Muscle layer of colon (tissue), 2 donors: ENCODE data around the gene STX18.

Experiments used
- H3K27ac ChIP-seq: one replicate; pipeline ENCODE4 v1.7.0; 2013; ENCODE audit warnings: low read depth, mild to moderate bottlenecking, low read length, moderate library complexity
- H3K27me3 ChIP-seq, 2 donors: one replicate each; pipeline ENCODE4 v1.7.0; 2013; ENCODE audit warnings: low read length in 2 of 2, mild to moderate bottlenecking in 2 of 2; ENCODE audit not compliant: insufficient read depth in 2 of 2, control insufficient read depth in 1 of 2
- H3K36me3 ChIP-seq: one replicate; pipeline ENCODE4 v1.7.0; 2013; ENCODE audit warnings: mild to moderate bottlenecking, low read length; ENCODE audit not compliant: insufficient read depth
- H3K4me1 ChIP-seq: one replicate; pipeline ENCODE4 v1.7.0; 2013; ENCODE audit warnings: mild to moderate bottlenecking, low read length; ENCODE audit not compliant: insufficient read depth
- H3K4me3 ChIP-seq, 2 donors: one replicate each; pipeline ENCODE4 v1.7.0; 2013; ENCODE audit warnings: low read length in 2 of 2, low read depth in 1 of 2, mild to moderate bottlenecking in 1 of 2, moderate library complexity in 1 of 2
- H3K9ac ChIP-seq: one replicate; pipeline ENCODE4 v1.7.0; 2013; ENCODE audit warnings: low read length
- H3K9me3 ChIP-seq: one replicate; pipeline ENCODE4 v1.7.0; 2013; ENCODE audit warnings: mild to moderate bottlenecking, low read length
- donor health status: abdominal sarcoma.
- donor health status: Adenocarcinoma of cecum.

Gene STX18

GRCh38 chr4:4490041-4490440 lies 51.8 kb downstream of the STX18 start:
- Histone ChIP-seq H3K9me3 (no peaks in the 10 kb centered on the region), H3K27me3 (no peaks in the 10 kb centered on the region), H3K36me3 (no peaks in the 10 kb centered on the region), H3K4me3 (no peak overlapping the region), H3K27ac (no peak overlapping the region), H3K9ac (no peak overlapping the region), H3K4me1 (no peaks in the 10 kb centered on the region)

DNA sequence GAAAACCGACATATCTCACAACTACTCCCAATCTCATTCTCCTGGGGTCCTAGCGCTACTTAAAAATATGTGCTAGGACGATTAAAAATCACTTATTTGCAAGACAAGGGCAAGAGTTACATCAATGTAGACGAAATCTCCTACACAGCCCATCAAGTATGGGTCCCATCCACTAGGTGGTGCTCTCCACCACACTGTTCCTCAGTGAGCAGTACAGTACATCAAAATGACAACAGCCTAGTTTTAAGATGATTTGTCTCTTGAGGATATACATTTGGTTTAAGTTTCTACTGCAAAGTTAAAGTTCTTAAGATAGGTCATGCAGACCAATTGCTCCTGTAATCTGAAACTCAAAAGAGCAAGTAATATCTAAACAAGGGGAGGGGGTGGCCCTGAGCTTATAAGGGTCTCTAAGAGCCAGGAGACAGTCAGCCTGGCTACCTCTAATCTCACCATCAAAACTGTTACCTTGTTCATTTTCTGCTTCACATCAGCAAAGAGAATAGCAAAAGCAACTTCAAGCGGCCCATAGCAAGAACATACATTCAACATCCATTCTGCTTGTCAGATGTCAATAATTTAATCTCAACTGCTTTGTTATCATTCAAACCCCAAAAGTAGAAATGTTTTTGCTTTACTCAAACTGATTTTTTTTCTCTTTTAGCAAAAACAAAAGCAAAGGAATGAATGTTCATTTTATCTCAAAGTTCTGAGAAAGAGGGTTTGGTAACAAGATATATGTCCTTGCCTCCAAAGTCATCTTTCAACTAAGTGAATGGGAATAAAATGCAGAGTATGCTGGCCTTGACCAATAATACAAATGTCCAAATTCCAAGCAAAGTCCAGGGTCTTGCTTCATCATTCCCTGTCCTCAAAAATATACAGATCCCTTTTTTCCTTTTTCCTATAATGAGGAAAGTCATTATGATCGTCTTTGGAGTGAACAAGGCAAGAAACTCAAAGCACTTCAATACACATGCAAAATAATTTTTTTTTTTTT lies 53.1 kb downstream of the STX18 start:
- Histone ChIP-seq H3K4me1 (no peaks in the 10 kb centered on the region), H3K9me3 (no peaks in the 10 kb centered on the region), H3K36me3 (no peaks in the 10 kb centered on the region), H3K27me3 (no peaks in the 10 kb centered on the region), H3K27ac (no peak overlapping the region), H3K9ac (no peak overlapping the region), H3K4me3 (no peak overlapping the region)

DNA sequence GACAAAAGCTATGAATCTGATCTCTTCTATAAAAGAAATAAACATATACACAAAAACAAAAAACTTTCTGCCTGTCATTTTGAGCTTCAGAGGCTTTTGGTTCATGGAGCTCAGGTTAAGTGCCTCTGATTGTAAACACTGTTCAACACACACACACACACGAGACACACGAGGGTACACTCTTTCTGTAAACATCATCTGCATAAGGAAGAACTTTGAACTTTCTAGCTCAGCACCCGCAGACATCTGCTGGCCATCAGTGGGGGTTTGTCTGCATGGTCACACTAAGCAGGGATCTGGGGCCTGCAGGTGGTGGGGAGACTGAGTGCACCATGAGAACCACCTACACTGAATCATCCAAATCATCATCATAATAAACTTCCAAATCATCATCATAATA lies 54.9 kb downstream of the STX18 start:
- no peak overlapping the region for H3K9ac ChIP-seq
- H3K4me1 ChIP-seq, result no peaks in the 10 kb centered on the region
- H3K27me3 ChIP-seq, result no peaks in the 10 kb centered on the region
- no peak overlapping the region for H3K27ac ChIP-seq
- H3K36me3 ChIP-seq, result no peaks in the 10 kb centered on the region
- H3K9me3 ChIP-seq, result no peaks in the 10 kb centered on the region
- no peak overlapping the region for H3K4me3 ChIP-seq

DNA sequence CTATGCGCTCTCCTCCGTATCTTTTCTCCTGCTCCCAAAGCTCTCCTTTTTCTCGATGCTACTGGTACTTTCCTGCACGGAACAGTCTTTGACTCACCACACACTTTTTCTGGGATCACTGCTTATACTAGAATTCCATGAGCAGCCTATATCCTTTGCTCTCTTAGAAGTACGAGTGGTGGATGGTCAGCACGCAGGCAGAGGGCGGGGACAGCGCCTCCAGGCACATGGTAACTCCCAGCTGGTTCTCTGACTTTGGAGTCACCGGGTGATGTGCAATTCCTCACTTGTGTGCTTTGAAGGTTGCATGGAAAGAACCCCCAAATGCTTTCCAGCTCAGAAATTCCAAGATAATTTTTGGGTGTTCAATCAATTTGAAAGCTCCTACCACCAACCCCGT lies 56.0 kb downstream of the STX18 start:
- Histone ChIP-seq H3K36me3 (no peaks in the 10 kb centered on the region), H3K4me3 (no peak overlapping the region), H3K9ac (no peak overlapping the region), H3K27me3 (no peaks in the 10 kb centered on the region), H3K9me3 (no peaks in the 10 kb centered on the region), H3K27ac (no peak overlapping the region), H3K4me1 (no peaks in the 10 kb centered on the region)

- no peaks in the 10 kb centered on the region for H3K36me3 ChIP-seq
- no peak overlapping the region for H3K4me3 ChIP-seq
- no peaks in the 10 kb centered on the region for H3K27me3 ChIP-seq
- H3K9me3 ChIP-seq, result no peaks in the 10 kb centered on the region
- no peaks in the 10 kb centered on the region for H3K4me1 ChIP-seq
- no peak overlapping the region for H3K9ac ChIP-seq
- no peak overlapping the region for H3K27ac ChIP-seq
Measured at GRCh38 chr4:4481399-4481994, 60.4 kb downstream of the STX18 start.

DNA sequence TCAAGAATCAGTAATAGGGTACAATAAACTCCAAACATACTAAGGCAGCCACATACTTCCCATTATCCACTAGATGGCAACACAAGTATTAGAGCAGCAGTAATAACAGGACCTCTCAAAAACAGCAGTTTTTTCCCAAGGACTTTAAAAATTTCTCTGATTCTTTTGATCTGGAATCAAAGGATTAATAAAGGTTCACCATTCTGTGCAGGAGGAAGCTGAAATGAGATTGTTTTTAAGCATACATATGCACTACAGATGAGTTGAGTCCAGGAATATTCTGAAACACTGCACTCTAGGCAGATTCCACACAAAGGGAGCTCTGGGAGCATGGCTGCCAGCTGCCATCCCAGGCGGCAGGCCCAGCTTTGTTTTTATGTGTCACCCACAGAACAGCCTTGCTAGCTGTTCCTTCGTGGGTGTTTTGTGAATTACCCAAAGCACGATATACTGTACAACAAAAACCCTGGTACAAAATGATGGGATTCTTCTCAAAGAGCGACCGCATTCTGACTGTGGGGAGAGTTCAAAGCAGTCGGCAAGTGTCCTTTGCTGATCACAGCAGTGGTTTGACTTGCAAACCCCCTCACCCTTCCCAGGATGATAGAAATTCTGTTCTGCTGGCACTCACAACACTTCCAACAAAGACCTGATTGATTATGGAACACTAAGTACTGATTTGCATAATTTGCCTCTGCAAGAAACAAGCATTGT lies 61.0 kb downstream of the STX18 start:
- Histone ChIP-seq H3K4me1 (no peaks in the 10 kb centered on the region), H3K36me3 (no peaks in the 10 kb centered on the region), H3K27me3 (no peaks in the 10 kb centered on the region), H3K9ac (no peak overlapping the region), H3K9me3 (no peaks in the 10 kb centered on the region), H3K27ac (no peak overlapping the region), H3K4me3 (no peak overlapping the region)

DNA sequence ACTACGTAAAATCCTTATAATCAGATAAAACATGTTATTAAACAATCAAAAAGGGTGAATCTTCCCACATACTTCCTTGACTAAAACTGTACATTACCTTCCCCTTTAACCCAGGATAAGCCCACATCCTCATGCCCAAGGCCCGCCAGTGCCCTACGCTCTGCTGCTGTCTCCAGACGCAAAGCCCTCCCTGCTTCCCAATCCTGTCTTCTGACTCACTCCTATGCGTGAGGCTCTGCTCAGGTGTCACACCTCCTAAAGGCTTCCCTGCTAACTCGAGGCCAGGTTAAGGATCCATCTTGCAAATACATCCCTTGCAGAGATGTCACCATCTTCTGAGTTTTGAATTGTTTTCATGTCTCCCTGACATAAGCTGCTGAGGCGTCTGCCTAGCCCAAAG lies 61.6 kb downstream of the STX18 start:
- Histone ChIP-seq H3K9me3 (no peaks in the 10 kb centered on the region), H3K4me3 (no peak overlapping the region), H3K9ac (no peak overlapping the region), H3K36me3 (no peaks in the 10 kb centered on the region), H3K4me1 (no peaks in the 10 kb centered on the region), H3K27ac (no peak overlapping the region), H3K27me3 (no peaks in the 10 kb centered on the region)

DNA sequence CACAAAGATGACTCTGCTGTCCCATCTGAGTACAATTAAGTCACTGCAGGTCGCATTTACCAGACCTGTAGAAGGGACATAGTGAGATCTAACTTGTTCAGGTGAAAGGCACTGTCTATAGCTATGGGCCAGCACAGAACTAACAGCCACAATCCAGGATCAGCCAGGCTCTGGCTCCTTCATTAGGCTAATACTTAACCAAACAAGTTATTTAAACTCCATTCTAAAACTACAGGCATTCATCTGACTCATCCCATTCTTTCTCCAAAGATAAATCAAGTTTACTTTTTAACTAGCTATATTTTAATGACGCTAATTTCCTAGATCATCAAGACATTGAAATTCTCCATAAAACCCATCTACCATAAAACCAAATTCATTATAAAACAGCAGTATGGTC lies 62.5 kb downstream of the STX18 start:
- Histone ChIP-seq H3K36me3 (no peaks in the 10 kb centered on the region), H3K9me3 (no peaks in the 10 kb centered on the region), H3K9ac (no peak overlapping the region), H3K4me3 (no peak overlapping the region), H3K27ac (no peak overlapping the region), H3K4me1 (no peaks in the 10 kb centered on the region), H3K27me3 (no peaks in the 10 kb centered on the region)

- no peak overlapping the region for H3K27ac ChIP-seq
Measured at GRCh38 chr4:4477796-4478195, 64.1 kb downstream of the STX18 start.

GRCh38 chr4:4477391-4477790 lies 64.5 kb downstream of the STX18 start:
- no peaks in the 10 kb centered on the region for H3K4me1 ChIP-seq
- H3K27ac ChIP-seq, result no peak overlapping the region
- no peaks in the 10 kb centered on the region for H3K27me3 ChIP-seq
- H3K9me3 ChIP-seq, result no peaks in the 10 kb centered on the region
- no peaks in the 10 kb centered on the region for H3K36me3 ChIP-seq
- no peak overlapping the region for H3K9ac ChIP-seq
- H3K4me3 ChIP-seq, result no peak overlapping the region

More at GRCh38 chr4:4477796-4478195, 64.1 kb downstream of the STX18 start:
- H3K9me3 ChIP-seq, result no peaks in the 10 kb centered on the region
- H3K27me3 ChIP-seq, result no peaks in the 10 kb centered on the region
- H3K4me1 ChIP-seq, result no peaks in the 10 kb centered on the region
- H3K36me3 ChIP-seq, result no peaks in the 10 kb centered on the region
- H3K4me3 ChIP-seq, result no peak overlapping the region
- no peak overlapping the region for H3K9ac ChIP-seq

DNA sequence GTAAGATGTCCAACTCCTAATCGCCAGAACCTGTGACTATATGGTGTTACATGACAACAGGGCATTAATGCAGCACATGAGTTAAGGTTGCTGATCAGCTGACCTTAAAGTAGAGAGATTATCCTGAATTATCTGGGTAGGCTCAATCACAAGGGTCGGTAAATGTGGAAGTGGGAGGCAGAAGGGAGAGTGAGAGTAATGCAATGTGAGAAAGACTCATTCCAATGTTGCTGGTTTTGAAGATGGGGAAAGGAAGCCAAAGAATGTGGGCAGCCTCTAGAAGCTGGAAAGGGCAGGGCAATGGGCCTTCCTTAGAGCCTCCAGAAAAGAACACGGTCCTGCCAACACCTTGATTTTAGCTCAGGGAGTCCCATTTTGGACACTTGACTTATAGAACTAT lies 67.4 kb downstream of the STX18 start:
- Histone ChIP-seq H3K27me3 (no peaks in the 10 kb centered on the region), H3K9ac (no peak overlapping the region), H3K4me1 (no peaks in the 10 kb centered on the region), H3K36me3 (peaks cover 17% of the 10 kb centered on the region), H3K4me3 (no peak overlapping the region), H3K27ac (no peak overlapping the region), H3K9me3 (no peaks in the 10 kb centered on the region)
